MG63 (cell line): ENCODE results near the gene NIPAL4. TPM values are rescaled to one million over a fixed set of nuclear protein-coding genes. Genes with fewer than 3 reads are reported as not detected.

Experiments used
- DNase-seq: peaks from one replicate; pipeline ENCODE4 v3.0.0-alpha.2; 2020
- H3K27me3 ChIP-seq: fragments of 250-450 bp; sonication (Bioruptor Pico); 2 replicates; pipeline ENCODE4 v1.5.1; 2020; ENCODE audit warnings: mild to moderate bottlenecking, moderate library complexity
- H3K36me3 ChIP-seq: fragments of 250-450 bp; sonication (Bioruptor Pico); 2 replicates; pipeline ENCODE4 v1.5.1; 2020; ENCODE audit warnings: mild to moderate bottlenecking, moderate library complexity
- H3K4me3 ChIP-seq: fragments of 250-450 bp; sonication (Bioruptor Pico); 2 replicates; pipeline ENCODE4 v1.5.1; 2020; ENCODE audit warnings: mild to moderate bottlenecking, moderate library complexity
- H3K9me3 ChIP-seq: fragments of 250-450 bp; sonication (Bioruptor Pico); 2 replicates; pipeline ENCODE4 v1.5.1; 2020; ENCODE audit warnings: mild to moderate bottlenecking, moderate library complexity
- total RNA-seq: library from RNA; depleted of rRNA; stranded (reverse); fragments of >200 nt; shearing (Covaris generic); gene quantifications from 2 replicates; pipeline ENCODE4 v1.2.3, GENCODE V29; 2014; ENCODE audit warnings: low replicate concordance

The NIPAL4 gene
- total RNA-seq, 1 experiment from 2014 or later, result not detected

- no peaks in the 10 kb centered on the region for H3K36me3 ChIP-seq
- DNase-seq, result no peak
- H3K9me3 ChIP-seq, result no peaks in the 10 kb centered on the region
- H3K27me3 ChIP-seq, result peaks cover 6% of the 10 kb centered on the region
- H3K4me3 ChIP-seq, result no peak overlapping the region
These were observed 3.7 kb upstream of the NIPAL4 start for GRCh38 chr5:157456301-157456700.

- Histone ChIP-seq H3K9me3 (no peaks in the 10 kb centered on the region), H3K36me3 (no peaks in the 10 kb centered on the region), H3K27me3 (peaks cover 6% of the 10 kb centered on the region), H3K4me3 (no peak overlapping the region)
- no peak for DNase-seq
These were observed 2.6 kb upstream of the NIPAL4 start for GRCh38 chr5:157457391-157457790.

- Histone ChIP-seq H3K27me3 (peaks cover 6% of the 10 kb centered on the region), H3K36me3 (no peaks in the 10 kb centered on the region), H3K9me3 (no peaks in the 10 kb centered on the region), H3K4me3 (no peak overlapping the region)
- no peak for DNase-seq
These were observed 1.2 kb upstream of the NIPAL4 start for GRCh38 chr5:157458835-157459234.

- H3K4me3 ChIP-seq, result no peak overlapping the region
- peaks cover 6% of the 10 kb centered on the region for H3K27me3 ChIP-seq
- H3K9me3 ChIP-seq, result no peaks in the 10 kb centered on the region
- DNase-seq, result no peak
- no peaks in the 10 kb centered on the region for H3K36me3 ChIP-seq
These were observed 1.1 kb downstream of the NIPAL4 start for GRCh38 chr5:157460921-157461792.

- no peak for DNase-seq
- H3K27me3 ChIP-seq, result peaks cover 6% of the 10 kb centered on the region
- no peaks in the 10 kb centered on the region for H3K36me3 ChIP-seq
- no peaks in the 10 kb centered on the region for H3K9me3 ChIP-seq
- H3K4me3 ChIP-seq, result no peak overlapping the region
These were observed 3.1 kb downstream of the NIPAL4 start for GRCh38 chr5:157463081-157463480.

GRCh38 chr5:157463621-157464518 lies 3.9 kb downstream of the NIPAL4 start:
- peaks cover 6% of the 10 kb centered on the region for H3K27me3 ChIP-seq
- no peaks in the 10 kb centered on the region for H3K9me3 ChIP-seq
- peak; percentile 52 for DNase-seq
- H3K36me3 ChIP-seq, result no peaks in the 10 kb centered on the region
- H3K4me3 ChIP-seq, result no peak overlapping the region

- H3K9me3 ChIP-seq, result no peaks in the 10 kb centered on the region
- no peak overlapping the region for H3K4me3 ChIP-seq
- peaks cover 6% of the 10 kb centered on the region for H3K27me3 ChIP-seq
- DNase-seq, result peak; percentile 79
- H3K36me3 ChIP-seq, result no peaks in the 10 kb centered on the region
These were observed 4.6 kb downstream of the NIPAL4 start for GRCh38 chr5:157464519-157465171.

GRCh38 chr5:157468293-157468965 lies 8.4 kb downstream of the NIPAL4 start:
- Histone ChIP-seq H3K36me3 (no peaks in the 10 kb centered on the region), H3K9me3 (no peaks in the 10 kb centered on the region), H3K4me3 (no peak overlapping the region), H3K27me3 (no peaks in the 10 kb centered on the region)
- DNase-seq, result no peak

- no peaks in the 10 kb centered on the region for H3K36me3 ChIP-seq
- H3K9me3 ChIP-seq, result no peaks in the 10 kb centered on the region
- DNase-seq, result no peak
- no peak overlapping the region for H3K4me3 ChIP-seq
- no peaks in the 10 kb centered on the region for H3K27me3 ChIP-seq
These were observed 9.1 kb downstream of the NIPAL4 start for GRCh38 chr5:157469073-157469472.

- no peaks in the 10 kb centered on the region for H3K36me3 ChIP-seq
- H3K9me3 ChIP-seq, result no peaks in the 10 kb centered on the region
- no peak for DNase-seq
- H3K4me3 ChIP-seq, result no peak overlapping the region
- H3K27me3 ChIP-seq, result no peaks in the 10 kb centered on the region
These were observed 9.7 kb downstream of the NIPAL4 start for GRCh38 chr5:157469687-157470086.

GRCh38 chr5:157470631-157471030 lies 10.6 kb downstream of the NIPAL4 start:
- no peak for DNase-seq
- no peaks in the 10 kb centered on the region for H3K27me3 ChIP-seq
- H3K36me3 ChIP-seq, result no peaks in the 10 kb centered on the region
- H3K4me3 ChIP-seq, result no peak overlapping the region
- no peaks in the 10 kb centered on the region for H3K9me3 ChIP-seq

GRCh38 chr5:157471709-157472108 lies 11.7 kb downstream of the NIPAL4 start:
- no peak for DNase-seq
- Histone ChIP-seq H3K36me3 (no peaks in the 10 kb centered on the region), H3K27me3 (no peaks in the 10 kb centered on the region), H3K9me3 (no peaks in the 10 kb centered on the region), H3K4me3 (no peak overlapping the region)

GRCh38 chr5:157473383-157474320 lies 13.6 kb downstream of the NIPAL4 start:
- no peaks in the 10 kb centered on the region for H3K36me3 ChIP-seq
- no peaks in the 10 kb centered on the region for H3K9me3 ChIP-seq
- DNase-seq, result no peak
- no peak overlapping the region for H3K4me3 ChIP-seq
- H3K27me3 ChIP-seq, result no peaks in the 10 kb centered on the region

GRCh38 chr5:157475432-157475831 lies 15.4 kb downstream of the NIPAL4 start:
- no peaks in the 10 kb centered on the region for H3K9me3 ChIP-seq
- no peak for DNase-seq
- H3K4me3 ChIP-seq, result no peak overlapping the region
- no peaks in the 10 kb centered on the region for H3K36me3 ChIP-seq
- no peaks in the 10 kb centered on the region for H3K27me3 ChIP-seq

GRCh38 chr5:157476702-157477408 lies 16.8 kb downstream of the NIPAL4 start:
- Histone ChIP-seq H3K9me3 (no peaks in the 10 kb centered on the region), H3K4me3 (no peak overlapping the region), H3K27me3 (no peaks in the 10 kb centered on the region), H3K36me3 (no peaks in the 10 kb centered on the region)
- DNase-seq, result peak; percentile 30
